HG03439 (cell line): ENCODE results near the gene LMAN1.

ENCODE experiments used
- ATAC-seq: cut with Tn5 transposase; IDR thresholded peaks from one replicate; pipeline ENCODE4 v1.9.1; 2021; ENCODE audit warnings: mild to moderate bottlenecking, moderate library complexity; ENCODE audit not compliant: unreplicated experiment

LMAN1 gene

GRCh38 chr18:59358712-59359575 lies at the start of gene LMAN1:
TSS of gene LMAN1 (minus strand) at chr18:59359265. CDS start at chr18:59359244, 21 bp downstream.
- ATAC-seq: peak; percentile 92

- ATAC-seq: peak; percentile 96
Measured at GRCh38 chr18:59402432-59403090, 43.5 kb upstream of the LMAN1 start.

GRCh38 chr18:59400407-59400806 lies 41.3 kb upstream of the LMAN1 start:
- no peak for ATAC-seq

GRCh38 chr18:59395226-59396175 lies 36.4 kb upstream of the LMAN1 start:
- no peak for ATAC-seq

GRCh38 chr18:59393381-59393780 lies 34.3 kb upstream of the LMAN1 start:
- no peak for ATAC-seq

GRCh38 chr18:59388817-59389216 lies 29.8 kb upstream of the LMAN1 start:
- no peak for ATAC-seq

GRCh38 chr18:59387687-59388565 lies 28.9 kb upstream of the LMAN1 start:
- ATAC-seq: no peak

- no peak for ATAC-seq
Measured at GRCh38 chr18:59386909-59387686, 28.0 kb upstream of the LMAN1 start.

- no peak for ATAC-seq
Measured at GRCh38 chr18:59385191-59385590, 26.1 kb upstream of the LMAN1 start.

- no peak for ATAC-seq
Measured at GRCh38 chr18:59383851-59384250, 24.8 kb upstream of the LMAN1 start.

- ATAC-seq: no peak
Measured at GRCh38 chr18:59382383-59382782, 23.3 kb upstream of the LMAN1 start.

GRCh38 chr18:59381949-59382348 lies 22.9 kb upstream of the LMAN1 start:
- no peak for ATAC-seq

- ATAC-seq: no peak
Measured at GRCh38 chr18:59380706-59381105, 21.6 kb upstream of the LMAN1 start.

GRCh38 chr18:59379772-59380522 lies 20.9 kb upstream of the LMAN1 start:
- no peak for ATAC-seq

- ATAC-seq: no peak
Measured at GRCh38 chr18:59377613-59378337, 18.7 kb upstream of the LMAN1 start.

GRCh38 chr18:59376351-59376935 lies 17.4 kb upstream of the LMAN1 start:
- ATAC-seq: no peak

GRCh38 chr18:59374128-59374527 lies 15.1 kb upstream of the LMAN1 start:
- no peak for ATAC-seq

- no peak for ATAC-seq
Measured at GRCh38 chr18:59372975-59373374, 13.9 kb upstream of the LMAN1 start.
